ENCODE data around the gene INSR. TPM values are rescaled to one million over a fixed set of nuclear protein-coding genes. Genes with fewer than 3 reads are reported as not detected.

Gene INSR
- total and polyA plus RNA-seq, 10 of the 15 experiments (the other 5 are each of a cell fraction or from before 2014, with no cell fraction given) = 4.2 to 34.9 (median 13.6) TPM

DNA sequence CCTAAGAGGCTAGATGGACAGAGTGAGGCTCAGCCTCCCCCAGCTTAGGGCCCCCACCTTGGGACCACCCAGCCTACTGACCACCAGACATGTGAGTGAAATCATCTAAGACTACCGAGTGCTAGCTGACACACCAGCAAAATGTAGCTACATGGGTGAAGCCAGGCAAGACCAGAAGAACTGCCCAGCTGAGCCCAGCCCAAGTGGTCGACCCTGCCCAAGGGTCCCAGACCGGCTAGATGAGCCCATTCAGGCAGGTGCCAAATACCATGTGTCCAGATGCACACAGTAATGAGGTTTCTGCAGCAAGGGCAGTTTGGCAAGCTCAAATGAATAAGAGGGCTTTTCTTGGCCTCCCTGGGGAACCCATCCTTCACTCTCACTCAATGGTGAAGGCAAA is 168.1 kb downstream of the INSR start:
- TF ChIP-seq YBX1 (IDR thresholded peaks at IDR 0.05) (no peak), FOXK2 (IDR thresholded peaks at IDR 0.05) (no peak), EGR1 (IDR thresholded peaks at IDR 0.05; ENCODE audit: borderline replicate concordance in 1 of 2, low read depth in 2 of 2, low read length in 2 of 2) (no peak), NFYA (IDR thresholded peaks at IDR 0.05; ENCODE audit: borderline replicate concordance, low read depth, low read length) (no peak), POLR2A (IDR thresholded peaks at IDR 0.05; ENCODE audit: low read depth, low read length) (no peak), SP1 (IDR thresholded peaks at IDR 0.05; ENCODE audit: low read depth, low read length) (no peak), NR2F1 (conservative IDR thresholded peaks at IDR 0.05) (no peak)
- TF ChIP-seq, protein P1, sequence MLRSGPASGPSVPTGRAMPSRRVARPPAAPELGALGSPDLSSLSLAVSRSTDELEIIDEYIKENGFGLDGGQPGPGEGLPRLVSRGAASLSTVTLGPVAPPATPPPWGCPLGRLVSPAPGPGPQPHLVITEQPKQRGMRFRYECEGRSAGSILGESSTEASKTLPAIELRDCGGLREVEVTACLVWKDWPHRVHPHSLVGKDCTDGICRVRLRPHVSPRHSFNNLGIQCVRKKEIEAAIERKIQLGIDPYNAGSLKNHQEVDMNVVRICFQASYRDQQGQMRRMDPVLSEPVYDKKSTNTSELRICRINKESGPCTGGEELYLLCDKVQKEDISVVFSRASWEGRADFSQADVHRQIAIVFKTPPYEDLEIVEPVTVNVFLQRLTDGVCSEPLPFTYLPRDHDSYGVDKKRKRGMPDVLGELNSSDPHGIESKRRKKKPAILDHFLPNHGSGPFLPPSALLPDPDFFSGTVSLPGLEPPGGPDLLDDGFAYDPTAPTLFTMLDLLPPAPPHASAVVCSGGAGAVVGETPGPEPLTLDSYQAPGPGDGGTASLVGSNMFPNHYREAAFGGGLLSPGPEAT (IDR thresholded peaks at IDR 0.05; ENCODE audit: low read depth) = no peak
- Histone ChIP-seq H3K79me2 (ENCODE audit: control insufficient read depth, insufficient read depth, low read length) (no peaks in the 10 kb centered on the region), H3K4me2 (ENCODE audit: control insufficient read depth, insufficient read depth) (no peak overlapping the region), H3K9ac (ENCODE audit: control insufficient read depth, insufficient read depth, low read length) (no peak overlapping the region), H2AFZ (ENCODE audit: control insufficient read depth, low read depth, low read length) (no peak overlapping the region), H3K27ac (ENCODE audit: control insufficient read depth, insufficient read depth) (no peak overlapping the region), H4K20me1 (ENCODE audit: control insufficient read depth, insufficient read depth) (no peaks in the 10 kb centered on the region), H3K4me3 (no peak overlapping the region), H3K27me3 (replicated peaks in 1 of 2; ENCODE audit: control insufficient read depth in 2 of 2, insufficient read depth in 2 of 2, low read length in 1 of 2) (no peaks in the 10 kb centered on the region), H3K4me1 (ENCODE audit: control insufficient read depth, insufficient read depth, low read length) (no peaks in the 10 kb centered on the region), H3K36me3 (ENCODE audit: control insufficient read depth in 2 of 2, insufficient read depth in 2 of 2, low read length in 1 of 2) (peaks cover 10 to 25% of the 10 kb centered on the region in 2 experiments), H3K9me3 (replicated peaks; ENCODE audit: control insufficient read depth, insufficient read depth, low read length) (peaks cover 13% of the 10 kb centered on the region)
- ChIA-PET RAD21 (ENCODE audit: unreplicated experiment) (no interaction called here), CTCF (no interaction called here), SMC1A (ENCODE audit: uncharacterized antibody, unreplicated experiment) (interaction anchor here (1.7 kb wide), 1 partner anchor 147 kb away, joined by 3 read pairs; no protein-coding TSS in a partner anchor), POLR2A (interaction anchor here (0.6 to 1.0 kb wide), 2 partner anchors 14 to 266 kb away, joined by 3 to 5 read pairs; no protein-coding TSS in a partner anchor)
- BruUV-seq (replicated peaks) = no TSS peak
- no peak for FAIRE-seq
- WGBS (ENCODE audit: insufficient coverage, insufficient replicate concordance, low lambda C conversion rate, missing lambda C conversion rate) = 73% methylated on average over 3 of the region's 3 CpGs
- DNase-seq (ENCODE audit: low read depth, low spot score) = no peak
- no peak for ATAC-seq
- intact Hi-C loops (cut with micrococcal nuclease; ENCODE audit: unreplicated experiment) = no loop called here
- in situ Hi-C loops (cut with MboI) = no loop called here

Measured in GM12878 (cell line).